Testis (tissue), 3 donors: ENCODE data around the gene UBXN10. TPM values are rescaled to one million over a fixed set of nuclear protein-coding genes. Genes with fewer than 3 reads are reported as not detected.

ENCODE experiments used
- DNase-seq: peaks from one replicate; pipeline ENCODE4 v3.0.0-alpha.2; 2019
- H3K27ac ChIP-seq, 2 donors: fragments of 200-600 bp; sonication (generic); one replicate each; pipeline ENCODE4 v1.5.1; 2019
- H3K27me3 ChIP-seq: fragments of 200-600 bp; sonication (generic); one replicate; pipeline ENCODE4 v1.5.1; 2019
- H3K36me3 ChIP-seq: fragments of 200-600 bp; sonication (generic); one replicate; pipeline ENCODE4 v1.5.1; 2017; ENCODE audit warnings: low read depth; ENCODE audit errors: missing control alignments
- H3K4me1 ChIP-seq: fragments of 200-600 bp; sonication (generic); one replicate; pipeline ENCODE4 v1.5.1; 2019
- H3K4me3 ChIP-seq, 2 donors: fragments of 200-600 bp; sonication (generic); one replicate each; pipeline ENCODE4 v1.5.1; 2017 to 2019
- H3K9me3 ChIP-seq: fragments of 200-600 bp; sonication (generic); one replicate; pipeline ENCODE4 v1.5.1; 2017
- CTCF ChIP-seq, 3 experiments: fragments of 450-650 bp in 2 of 3; fragments of 200-600 bp in 1 of 3; sonication (generic) in 1 of 3; IDR thresholded peaks; one replicate each; pipeline ENCODE4 v1.5.1; 2016 to 2019; ENCODE audit warnings: antibody characterized with exemption in 3 of 3, mild to moderate bottlenecking in 2 of 3, moderate library complexity in 1 of 3
- POLR2A ChIP-seq: fragments of 450-650 bp; IDR thresholded peaks from one replicate; pipeline ENCODE4 v1.6.1; 2017; ENCODE audit warnings: antibody characterized with exemption, mild to moderate bottlenecking, moderate library complexity
- whole genome bisulfite sequencing, 2 donors: methylation state at CpG; one replicate each; pipeline ENCODE4 v1.1.5; 2018; 5-methylcytosine and 5-hydroxymethylcytosine counted together
- intact Hi-C: fragments of 100-400 bp; cut with DNase I; formaldehyde crosslinking; loops from one replicate; pipeline ENCODE4 v1.15.1; 2023; ENCODE audit warnings: low total_unique reads
- polyA plus RNA-seq: library from polyadenylated mRNA; stranded (reverse); fragments of 350-450 nt; fragmentation: Illumina TruSeq; extraction: RNeasy Lipid Tissue Mini Kit (QIAGEN cat#74804); gene quantifications from one replicate; pipeline ENCODE4 v1.2.3, GENCODE V29; 2014; ENCODE audit warnings: low read depth, low replicate concordance; ENCODE audit not compliant: insufficient read depth
- total RNA-seq, 2 donors: library from RNA; depleted of rRNA; stranded (reverse); fragments of >200 nt; gene quantifications; one replicate each; pipeline ENCODE4 v1.2.3, GENCODE V29; 2016

UBXN10 gene
- total and polyA plus RNA-seq, 3 donors from 2014 or later, result 18.2 to 43.7 (median 23.7) TPM

GRCh38 chr1:20189664-20190063, 3.8 kb downstream of the UBXN10 start:
- no peaks in the 10 kb centered on the region for H3K9me3 ChIP-seq
- no peak for DNase-seq
- no peaks in the 10 kb centered on the region for H3K27me3 ChIP-seq
- TF ChIP-seq POLR2A (no peak), CTCF (IDR thresholded peaks at IDR 0.05) (no peak)
- intact Hi-C loops, result no loop called here
- H3K36me3 ChIP-seq, result no peaks in the 10 kb centered on the region
- WGBS, 2 donors, result 93 to 95% methylated on average over 4 of the region's 4 CpGs
- peaks cover 19% of the 10 kb centered on the region for H3K4me1 ChIP-seq
- no peak overlapping the region for H3K27ac ChIP-seq
- H3K4me3 ChIP-seq, result no peak overlapping the region

GRCh38 chr1:20190256-20191160, 4.6 kb downstream of the UBXN10 start:
- intact Hi-C loops, result no loop called here
- Histone ChIP-seq H3K27me3 (no peaks in the 10 kb centered on the region), H3K9me3 (no peaks in the 10 kb centered on the region), H3K36me3 (no peaks in the 10 kb centered on the region), H3K4me3 (no peak overlapping the region), H3K4me1 (peaks cover 26% of the 10 kb centered on the region), H3K27ac (no peak overlapping the region)
- TF ChIP-seq CTCF (IDR thresholded peaks at IDR 0.05), result no peak
- TF ChIP-seq POLR2A, result no peak
- WGBS, 2 donors, result 81 to 92% methylated on average over 18 to 19 of the region's 19 CpGs
- no peak for DNase-seq

- Histone ChIP-seq H3K4me3 (no peak overlapping the region), H3K27me3 (no peaks in the 10 kb centered on the region), H3K27ac (no peak overlapping the region), H3K9me3 (no peaks in the 10 kb centered on the region), H3K36me3 (no peaks in the 10 kb centered on the region), H3K4me1 (peaks cover 26% of the 10 kb centered on the region)
- WGBS, 2 donors, result 89 to 92% methylated on average over 11 to 12 of the region's 12 CpGs
- intact Hi-C loops, result no loop called here
- no peak for TF ChIP-seq CTCF (IDR thresholded peaks at IDR 0.05)
- no peak for TF ChIP-seq POLR2A
- no peak for DNase-seq
These were observed 5.5 kb downstream of the UBXN10 start for GRCh38 chr1:20191266-20191825.

GRCh38 chr1:20192364-20192763, 6.5 kb downstream of the UBXN10 start:
- Histone ChIP-seq H3K4me1 (peaks cover 19% of the 10 kb centered on the region), H3K9me3 (no peaks in the 10 kb centered on the region), H3K4me3 (no peak overlapping the region), H3K36me3 (no peaks in the 10 kb centered on the region), H3K27me3 (no peaks in the 10 kb centered on the region), H3K27ac (no peak overlapping the region)
- DNase-seq, result no peak
- TF ChIP-seq CTCF (IDR thresholded peaks at IDR 0.05) (no peak), POLR2A (no peak)
- 77 to 81% methylated on average over 5 of the region's 5 CpGs for WGBS, 2 donors
- intact Hi-C loops, result no loop called here
